Measurements from ENCODE around the gene GPR135.

GRCh38 chr14:59475709-59476108 lies 10.5 kb upstream of the GPR135 start:
- TF ChIP-seq MYC (IDR thresholded peaks at IDR 0.05; ENCODE audit: borderline replicate concordance, low read length) (no peak), CTCF (IDR thresholded peaks at IDR 0.05) (no peak), ZC3H11A (IDR thresholded peaks at IDR 0.05) (no peak), EP300 (IDR thresholded peaks at IDR 0.05) (no peak), POLR2A (IDR thresholded peaks at IDR 0.05; ENCODE audit: low read length) (no peak), RCOR1 (IDR thresholded peaks at IDR 0.05; ENCODE audit: low read depth, low read length) (no peak), USF2 (IDR thresholded peaks at IDR 0.05) (no peak)

All from A549 (cell line).